OCI-LY7 (cell line): ENCODE data around the gene SGMS1.

Experiments
- EZH2phosphoT487 ChIP-seq: fragments of 200-600 bp; sonication (generic); IDR thresholded peaks from 2 replicates; pipeline ENCODE4 v1.6.1; 2018; ENCODE audit warnings: low read depth, borderline replicate concordance, mild to moderate bottlenecking, mixed run types, antibody characterized with exemption, low read length, moderate library complexity, mixed read lengths
- TF ChIP-seq, protein P1 (sequence below): fragments of 200-600 bp; sonication (generic); conservative IDR thresholded peaks from 2 replicates; pipeline ENCODE4 v1.5.1; 2014; ENCODE audit warnings: mild to moderate bottlenecking, antibody characterized with exemption, low read length, moderate library complexity, mixed read lengths

DNA sequence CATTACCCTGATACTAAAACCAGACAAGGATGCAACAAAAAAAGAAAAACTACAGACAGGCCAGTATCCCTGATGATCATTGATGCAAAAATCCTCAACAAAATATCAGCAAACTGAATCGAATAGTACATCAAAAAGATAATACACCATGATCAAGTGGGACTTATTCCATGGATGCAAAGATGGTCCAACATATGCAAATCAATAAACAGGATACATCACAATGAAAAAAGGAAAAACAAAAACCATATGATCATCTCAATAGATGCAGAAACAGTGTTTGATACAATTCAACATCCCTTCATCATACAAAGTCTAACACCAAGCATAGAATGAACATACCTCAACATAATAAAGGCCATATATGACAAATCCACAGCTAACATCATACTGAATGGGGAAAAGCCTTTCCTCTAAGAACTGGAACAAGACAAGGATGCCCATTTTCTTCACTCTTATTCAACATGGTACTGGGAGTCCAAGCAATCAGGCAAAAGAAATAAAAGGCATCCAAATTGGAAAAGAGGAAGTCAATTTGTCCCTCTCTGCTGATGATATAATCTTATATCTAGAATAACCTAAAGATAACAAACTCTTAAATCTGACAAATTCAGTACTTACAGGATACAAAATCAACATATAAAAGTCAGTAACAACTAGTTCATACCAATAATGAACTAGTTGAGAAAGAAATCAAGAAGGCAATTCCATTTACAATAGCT, 323.6 kb downstream of the SGMS1 start:
- no peak for TF ChIP-seq EZH2phosphoT487
- TF ChIP-seq, protein P1, sequence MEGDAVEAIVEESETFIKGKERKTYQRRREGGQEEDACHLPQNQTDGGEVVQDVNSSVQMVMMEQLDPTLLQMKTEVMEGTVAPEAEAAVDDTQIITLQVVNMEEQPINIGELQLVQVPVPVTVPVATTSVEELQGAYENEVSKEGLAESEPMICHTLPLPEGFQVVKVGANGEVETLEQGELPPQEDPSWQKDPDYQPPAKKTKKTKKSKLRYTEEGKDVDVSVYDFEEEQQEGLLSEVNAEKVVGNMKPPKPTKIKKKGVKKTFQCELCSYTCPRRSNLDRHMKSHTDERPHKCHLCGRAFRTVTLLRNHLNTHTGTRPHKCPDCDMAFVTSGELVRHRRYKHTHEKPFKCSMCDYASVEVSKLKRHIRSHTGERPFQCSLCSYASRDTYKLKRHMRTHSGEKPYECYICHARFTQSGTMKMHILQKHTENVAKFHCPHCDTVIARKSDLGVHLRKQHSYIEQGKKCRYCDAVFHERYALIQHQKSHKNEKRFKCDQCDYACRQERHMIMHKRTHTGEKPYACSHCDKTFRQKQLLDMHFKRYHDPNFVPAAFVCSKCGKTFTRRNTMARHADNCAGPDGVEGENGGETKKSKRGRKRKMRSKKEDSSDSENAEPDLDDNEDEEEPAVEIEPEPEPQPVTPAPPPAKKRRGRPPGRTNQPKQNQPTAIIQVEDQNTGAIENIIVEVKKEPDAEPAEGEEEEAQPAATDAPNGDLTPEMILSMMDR = no peak
